Measurements from ENCODE around the gene ZNF606. TPM values are rescaled to one million over a fixed set of nuclear protein-coding genes. Genes with fewer than 3 reads are reported as not detected.
A peak's percentile ranks its signal among the peaks of the same experiment; 100 is the strongest.

ZNF606 gene
- total RNA-seq (2021) (16.7 and 17.8 TPM in 2 replicates), Bru-seq, nascent RNA (percentile 74 among the genes with signal in this experiment), BruChase-seq, experiment 1, labeled RNA remaining after a 2-hour chase (percentile 71 among the genes with signal in this experiment), BruChase-seq, experiment 2, labeled RNA remaining after a 6-hour chase (percentile 67 among the genes with signal in this experiment)
- long read RNA-seq, full-length matches to known transcripts: 21 of 27 reads
- long read RNA-seq, partial matches to known transcripts: 3 of 27 reads
- long read RNA-seq, other reads (novel, unspliced or antisense): 3 of 27 reads

- TF ChIP-seq EZH2 (IDR thresholded peaks at IDR 0.05; ENCODE audit: borderline replicate concordance, low read depth, low read length, poor library complexity, severe bottlenecking) (no peak), CTCF (conservative IDR thresholded peaks at IDR 0.05; ENCODE audit: low read depth, low read length) (no peak)
- no TSS peak for BruUV-seq (replicated peaks)
- intact Hi-C loops (cut with micrococcal nuclease; ENCODE audit: unreplicated experiment): no loop called here
- H3K27me3 ChIP-seq (replicated peaks; ENCODE audit: insufficient read depth, low read depth, low read length, poor library complexity): no peaks in the 10 kb centered on the region
- peak; percentile 92 for DNase-seq (ENCODE audit: low spot score)
- peak within 1 kb of the TSS; percentile 89 for H3K4me3 ChIP-seq (ENCODE audit: low read depth, low read length, poor library complexity, severe bottlenecking)
- CTCF ChIA-PET: no interaction called here
- POLR2A ChIA-PET (ENCODE audit: low non-redundant PET): interaction anchor here (0.6 kb wide), 2 partner anchors 56 to 652 kb away, joined by 4 read pairs; partner anchors contain the start of gene ZNF135
- peak within 1 kb of the TSS; percentile 95 for H3K27ac ChIP-seq (ENCODE audit: low read depth, low read length, poor library complexity, severe bottlenecking)
- H3K4me1 ChIP-seq (ENCODE audit: insufficient read depth, low read length, poor library complexity, severe bottlenecking): peaks cover 3% of the 10 kb centered on the region
- peaks cover 59% of the 10 kb centered on the region for H3K9me3 ChIP-seq (ENCODE audit: low read depth, low read length, poor library complexity, severe bottlenecking)
- peaks cover 62% of the 10 kb centered on the region for H3K36me3 ChIP-seq (ENCODE audit: insufficient read depth, low read length, poor library complexity, severe bottlenecking)
Observed at GRCh38 chr19:58002384-58003173, at the start of gene ZNF606. TSS of gene ZNF606 (minus strand) at chr19:58002820. CDS start at chr19:58001319, 1,501 bp downstream.

- H3K4me1 ChIP-seq (ENCODE audit: insufficient read depth, low read length, poor library complexity, severe bottlenecking): no peaks in the 10 kb centered on the region
- H3K36me3 ChIP-seq (ENCODE audit: insufficient read depth, low read length, poor library complexity, severe bottlenecking): no peaks in the 10 kb centered on the region
- no peak for DNase-seq (ENCODE audit: low spot score)
- H3K4me3 ChIP-seq (ENCODE audit: low read depth, low read length, poor library complexity, severe bottlenecking): no peak overlapping the region
- no peaks in the 10 kb centered on the region for H3K27me3 ChIP-seq (replicated peaks; ENCODE audit: insufficient read depth, low read depth, low read length, poor library complexity)
- ChIA-PET CTCF (no interaction called here), POLR2A (ENCODE audit: low non-redundant PET) (no interaction called here)
- peaks cover 14% of the 10 kb centered on the region for H3K9me3 ChIP-seq (ENCODE audit: low read depth, low read length, poor library complexity, severe bottlenecking)
- no peak for TF ChIP-seq CTCF (conservative IDR thresholded peaks at IDR 0.05; ENCODE audit: low read depth, low read length)
- TF ChIP-seq EZH2 (IDR thresholded peaks at IDR 0.05; ENCODE audit: borderline replicate concordance, low read depth, low read length, poor library complexity, severe bottlenecking): no peak
- BruUV-seq (replicated peaks): no TSS peak
- intact Hi-C loops (cut with micrococcal nuclease; ENCODE audit: unreplicated experiment): no loop called here
- no peak overlapping the region for H3K27ac ChIP-seq (ENCODE audit: low read depth, low read length, poor library complexity, severe bottlenecking)
Observed at GRCh38 chr19:58052256-58052655, 49.6 kb upstream of the ZNF606 start.

- Histone ChIP-seq H3K4me3 (ENCODE audit: low read depth, low read length, poor library complexity, severe bottlenecking) (no peak overlapping the region), H3K27ac (ENCODE audit: low read depth, low read length, poor library complexity, severe bottlenecking) (no peak overlapping the region), H3K36me3 (ENCODE audit: insufficient read depth, low read length, poor library complexity, severe bottlenecking) (no peaks in the 10 kb centered on the region), H3K27me3 (replicated peaks; ENCODE audit: insufficient read depth, low read depth, low read length, poor library complexity) (no peaks in the 10 kb centered on the region), H3K4me1 (ENCODE audit: insufficient read depth, low read length, poor library complexity, severe bottlenecking) (no peaks in the 10 kb centered on the region), H3K9me3 (ENCODE audit: low read depth, low read length, poor library complexity, severe bottlenecking) (peaks cover 12% of the 10 kb centered on the region)
- ChIA-PET POLR2A (ENCODE audit: low non-redundant PET) (no interaction called here), CTCF (no interaction called here)
- no TSS peak for BruUV-seq (replicated peaks)
- DNase-seq (ENCODE audit: low spot score): no peak
- intact Hi-C loops (cut with micrococcal nuclease; ENCODE audit: unreplicated experiment): no loop called here
- TF ChIP-seq CTCF (conservative IDR thresholded peaks at IDR 0.05; ENCODE audit: low read depth, low read length) (no peak), EZH2 (IDR thresholded peaks at IDR 0.05; ENCODE audit: borderline replicate concordance, low read depth, low read length, poor library complexity, severe bottlenecking) (no peak)
Observed at GRCh38 chr19:58047672-58048071, 45.1 kb upstream of the ZNF606 start.
